ENCODE data around the gene KLHL18. TPM values are rescaled to one million over a fixed set of nuclear protein-coding genes. Genes with fewer than 3 reads are reported as not detected.
"Not testable (repeated sequence)": the region's sequence is repeated elsewhere in the genome, so short reads cannot be mapped to it uniquely, and the experiment has no call there.

Gene KLHL18
- total RNA-seq, 2 donors from 2014 or later, result 12.9 to 18.8 TPM

GRCh38 chr3:47299381-47300318 is 16.9 kb downstream of the KLHL18 start:
- DNase-seq (ENCODE audit: low spot score), result no peak
- Histone ChIP-seq H3K27ac (no peak overlapping the region), H3K27me3 (no peaks in the 10 kb centered on the region), H3K9me3 (no peaks in the 10 kb centered on the region), H3K36me3 (peaks cover 11% of the 10 kb centered on the region), H3K4me1 (peaks cover 0 to 13% of the 10 kb centered on the region in 2 donors), H3K4me3 (no peak overlapping the region)
- no peak for TF ChIP-seq CTCF (IDR thresholded peaks at IDR 0.05)

- Histone ChIP-seq H3K9me3 (no peaks in the 10 kb centered on the region), H3K27ac (no peak overlapping the region)
Measured at GRCh38 chr3:47301456-47301855, 18.7 kb downstream of the KLHL18 start.

GRCh38 chr3:47306022-47306421 is 23.3 kb downstream of the KLHL18 start:
- peaks cover 16% of the 10 kb centered on the region for H3K36me3 ChIP-seq
- TF ChIP-seq CTCF (IDR thresholded peaks at IDR 0.05), result no peak
- no peak for DNase-seq (ENCODE audit: low spot score)
- no peaks in the 10 kb centered on the region for H3K9me3 ChIP-seq
- no peak overlapping the region for H3K4me3 ChIP-seq
- H3K4me1 ChIP-seq, result no peaks in the 10 kb centered on the region
- H3K27ac ChIP-seq, result no peak overlapping the region
- no peaks in the 10 kb centered on the region for H3K27me3 ChIP-seq

More at GRCh38 chr3:47301456-47301855, 18.7 kb downstream of the KLHL18 start:
- no peaks in the 10 kb centered on the region for H3K27me3 ChIP-seq
- peaks cover 11% of the 10 kb centered on the region for H3K36me3 ChIP-seq
- DNase-seq (ENCODE audit: low spot score), result no peak
- no peak for TF ChIP-seq CTCF (IDR thresholded peaks at IDR 0.05)
- no peak overlapping the region for H3K4me3 ChIP-seq
- peaks cover 0 to 7% of the 10 kb centered on the region in 2 donors for H3K4me1 ChIP-seq

- not testable (repeated sequence) for DNase-seq (ENCODE audit: low spot score); H3K9me3 ChIP-seq; H3K4me1 ChIP-seq; H3K4me3 ChIP-seq; H3K27ac ChIP-seq; H3K27me3 ChIP-seq; H3K36me3 ChIP-seq
Measured at GRCh38 chr3:47309231-47309630, 26.5 kb downstream of the KLHL18 start.

GRCh38 chr3:47310391-47310790 is 27.6 kb downstream of the KLHL18 start:
- no peak overlapping the region for H3K4me3 ChIP-seq
- H3K27me3 ChIP-seq, result no peaks in the 10 kb centered on the region
- H3K36me3 ChIP-seq, result peaks cover 5% of the 10 kb centered on the region
- no peak for TF ChIP-seq CTCF (IDR thresholded peaks at IDR 0.05)
- H3K4me1 ChIP-seq, result peaks cover 0 to 12% of the 10 kb centered on the region in 2 donors
- no peak overlapping the region for H3K27ac ChIP-seq
- DNase-seq (ENCODE audit: low spot score), result no peak
- H3K9me3 ChIP-seq, result no peaks in the 10 kb centered on the region

GRCh38 chr3:47313341-47314055 is 30.8 kb downstream of the KLHL18 start:
- no peak overlapping the region for H3K27ac ChIP-seq
- H3K27me3 ChIP-seq, result no peaks in the 10 kb centered on the region
- no peak for DNase-seq (ENCODE audit: low spot score)
- no peak overlapping the region for H3K4me3 ChIP-seq
- no peaks in the 10 kb centered on the region for H3K36me3 ChIP-seq
- H3K9me3 ChIP-seq, result no peaks in the 10 kb centered on the region
- H3K4me1 ChIP-seq, result peaks cover 0 to 15% of the 10 kb centered on the region in 2 donors
- TF ChIP-seq CTCF (IDR thresholded peaks at IDR 0.05), result no peak
